Measurements from ENCODE around the gene MRPL57.

DNA sequence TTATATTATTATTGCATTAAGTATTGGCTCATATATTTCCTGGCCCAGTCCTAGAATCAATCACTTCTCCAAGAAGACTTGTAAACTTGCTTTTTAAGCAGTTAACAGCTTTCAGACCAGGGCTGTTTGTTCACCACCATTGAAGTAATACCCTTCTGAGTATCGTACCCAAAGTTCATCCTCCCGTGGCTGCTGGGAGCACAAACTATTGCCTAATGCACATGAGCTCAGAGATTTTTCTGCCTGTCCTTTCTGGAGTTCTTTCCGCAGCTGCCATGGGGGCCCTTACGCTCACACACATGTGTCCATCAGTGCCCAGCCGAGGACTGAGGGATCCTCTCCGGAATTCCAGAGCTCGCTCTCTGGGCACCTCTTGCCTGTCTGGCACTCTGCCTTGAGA is 51.5 kb downstream of the MRPL57 start:
- TF ChIP-seq POLR2A (IDR thresholded peaks at IDR 0.05; ENCODE audit: extremely low read depth, insufficient read length) (no peak), CTCF (IDR thresholded peaks at IDR 0.05; ENCODE audit: low read depth, low read length) (no peak), MAX (IDR thresholded peaks at IDR 0.05; ENCODE audit: low read depth, low read length) (no peak)
